DOHH2 (cell line): ENCODE results near the gene CNGA3.

Experiments used
- H3F3A ChIP-seq: fragments of 200-600 bp; sonication (generic), shearing (Covaris generic); 2 replicates; pipeline ENCODE4 v1.6.0; 2016; ENCODE audit warnings: antibody characterized with exemption, mild to moderate bottlenecking; ENCODE audit not compliant: control insufficient read depth, insufficient read depth
- H3K27ac ChIP-seq: fragments of 200-600 bp; sonication (generic); 2 replicates; pipeline ENCODE4 v1.5.1; 2014; ENCODE audit warnings: low read depth, mild to moderate bottlenecking, low read length, moderate library complexity
- H3K27me3 ChIP-seq: fragments of 200-600 bp; sonication (generic); 2 replicates; pipeline ENCODE4 v1.6.1; 2014; ENCODE audit warnings: mild to moderate bottlenecking, low read length, mixed read lengths; ENCODE audit not compliant: control insufficient read depth
- H3K36me3 ChIP-seq: fragments of 200-600 bp; sonication (generic); 2 replicates; pipeline ENCODE4 v1.6.1; 2014; ENCODE audit warnings: mild to moderate bottlenecking, low read length, moderate library complexity, mixed read lengths; ENCODE audit not compliant: control insufficient read depth
- H3K4me1 ChIP-seq: fragments of 200-600 bp; sonication (generic); 2 replicates; pipeline ENCODE4 v1.6.1; 2014; ENCODE audit warnings: mild to moderate bottlenecking, low read length, mixed read lengths; ENCODE audit not compliant: control insufficient read depth
- H3K4me2 ChIP-seq: fragments of 200-600 bp; sonication (generic); 2 replicates; pipeline ENCODE4 v1.6.0; 2014; ENCODE audit warnings: mild to moderate bottlenecking, low read length, moderate library complexity
- H3K4me3 ChIP-seq: fragments of 200-600 bp; sonication (generic); 2 replicates; pipeline ENCODE4 v1.5.1; 2014; ENCODE audit warnings: mild to moderate bottlenecking, low read length, mixed read lengths
- H3K79me2 ChIP-seq: fragments of 200-600 bp; sonication (generic); 2 replicates; pipeline ENCODE4 v1.6.1; 2014; ENCODE audit warnings: mild to moderate bottlenecking, low read length, mixed read lengths; ENCODE audit not compliant: control insufficient read depth
- H3K9me2 ChIP-seq: fragments of 200-600 bp; sonication (generic); replicated peaks from 2 replicates; pipeline ENCODE4 v1.6.1; 2014; ENCODE audit warnings: mild to moderate bottlenecking, low read length, mixed read lengths; ENCODE audit not compliant: control insufficient read depth
- H3K9me3 ChIP-seq: fragments of 200-600 bp; sonication (generic); 2 replicates; pipeline ENCODE4 v1.6.1; 2014; ENCODE audit warnings: antibody characterized with exemption, low read length, mixed read lengths; ENCODE audit not compliant: control insufficient read depth, insufficient read depth
- H4K20me1 ChIP-seq: fragments of 200-600 bp; sonication (generic); 2 replicates; pipeline ENCODE4 v1.6.0; 2014; ENCODE audit warnings: low read depth, mild to moderate bottlenecking, antibody characterized with exemption, low read length, moderate library complexity; ENCODE audit not compliant: control insufficient read depth, insufficient read depth
- EZH2phosphoT487 ChIP-seq: fragments of 200-600 bp; sonication (generic); IDR thresholded peaks from 2 replicates; pipeline ENCODE4 v1.6.1; 2017; ENCODE audit warnings: borderline replicate concordance, mild to moderate bottlenecking, antibody characterized with exemption, low read length, moderate library complexity, mixed read lengths
- TF ChIP-seq, protein P1 (sequence below): fragments of 200-600 bp; sonication (generic); IDR thresholded peaks from one replicate; pipeline ENCODE4 v1.5.1; 2014; ENCODE audit warnings: antibody characterized with exemption, mild to moderate bottlenecking, low read depth, low read length; ENCODE audit not compliant: poor library complexity, severe bottlenecking

CNGA3 gene

GRCh38 chr2:98391581-98392270, 45.5 kb downstream of the CNGA3 start:
- Histone ChIP-seq H3K4me2 (no peak overlapping the region), H3K79me2 (no peaks in the 10 kb centered on the region), H3K4me3 (no peak overlapping the region), H3F3A (no peaks in the 10 kb centered on the region), H3K27ac (no peak overlapping the region), H3K9me2 (no peaks in the 10 kb centered on the region), H3K27me3 (no peaks in the 10 kb centered on the region), H3K36me3 (no peaks in the 10 kb centered on the region), H4K20me1 (no peaks in the 10 kb centered on the region), H3K4me1 (no peaks in the 10 kb centered on the region), H3K9me3 (no peaks in the 10 kb centered on the region)
- TF ChIP-seq EZH2phosphoT487 = no peak
- TF ChIP-seq, protein P1, sequence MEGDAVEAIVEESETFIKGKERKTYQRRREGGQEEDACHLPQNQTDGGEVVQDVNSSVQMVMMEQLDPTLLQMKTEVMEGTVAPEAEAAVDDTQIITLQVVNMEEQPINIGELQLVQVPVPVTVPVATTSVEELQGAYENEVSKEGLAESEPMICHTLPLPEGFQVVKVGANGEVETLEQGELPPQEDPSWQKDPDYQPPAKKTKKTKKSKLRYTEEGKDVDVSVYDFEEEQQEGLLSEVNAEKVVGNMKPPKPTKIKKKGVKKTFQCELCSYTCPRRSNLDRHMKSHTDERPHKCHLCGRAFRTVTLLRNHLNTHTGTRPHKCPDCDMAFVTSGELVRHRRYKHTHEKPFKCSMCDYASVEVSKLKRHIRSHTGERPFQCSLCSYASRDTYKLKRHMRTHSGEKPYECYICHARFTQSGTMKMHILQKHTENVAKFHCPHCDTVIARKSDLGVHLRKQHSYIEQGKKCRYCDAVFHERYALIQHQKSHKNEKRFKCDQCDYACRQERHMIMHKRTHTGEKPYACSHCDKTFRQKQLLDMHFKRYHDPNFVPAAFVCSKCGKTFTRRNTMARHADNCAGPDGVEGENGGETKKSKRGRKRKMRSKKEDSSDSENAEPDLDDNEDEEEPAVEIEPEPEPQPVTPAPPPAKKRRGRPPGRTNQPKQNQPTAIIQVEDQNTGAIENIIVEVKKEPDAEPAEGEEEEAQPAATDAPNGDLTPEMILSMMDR = no peak

- TF ChIP-seq EZH2phosphoT487 = no peak
- TF ChIP-seq, protein P1 = no peak
Observed at GRCh38 chr2:98393354-98393753, 47.1 kb downstream of the CNGA3 start.

DNA sequence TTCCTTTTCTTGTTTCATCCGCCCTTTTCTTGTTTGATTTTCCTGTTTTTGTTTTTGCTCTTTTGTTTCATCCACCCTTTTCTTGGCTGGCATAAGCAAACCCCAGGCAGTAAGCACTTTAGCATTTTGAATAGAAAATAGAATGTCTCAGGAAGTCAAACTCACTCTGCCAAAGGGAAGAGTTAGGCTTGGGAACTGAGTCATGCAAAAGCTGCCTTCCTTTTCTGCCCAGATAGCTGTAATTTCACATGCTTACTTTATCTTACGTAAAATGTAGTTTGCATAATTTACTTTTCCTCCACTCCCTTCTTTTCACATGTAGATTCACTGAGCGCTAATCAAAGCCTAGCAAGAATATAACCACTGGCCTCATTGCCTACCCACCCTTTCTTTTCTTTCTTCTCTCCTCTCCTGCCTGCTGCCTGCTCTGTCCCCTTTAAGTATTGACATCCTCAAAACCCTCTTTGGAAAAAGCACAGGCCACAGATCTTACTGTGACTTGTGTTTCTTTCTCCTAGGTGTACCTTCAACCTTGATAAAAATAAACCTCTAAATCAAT, 48.4 kb downstream of the CNGA3 start:
- H3K4me2 ChIP-seq = no peak overlapping the region
- no peak overlapping the region for H3K27ac ChIP-seq
- no peaks in the 10 kb centered on the region for H3K79me2 ChIP-seq
- no peaks in the 10 kb centered on the region for H3K4me1 ChIP-seq
- H3F3A ChIP-seq = no peaks in the 10 kb centered on the region
- H3K4me3 ChIP-seq = no peak overlapping the region
- no peaks in the 10 kb centered on the region for H3K9me2 ChIP-seq
- TF ChIP-seq, protein P1 = no peak
- TF ChIP-seq EZH2phosphoT487 = no peak
- no peaks in the 10 kb centered on the region for H3K36me3 ChIP-seq
- H3K27me3 ChIP-seq = peaks cover 5% of the 10 kb centered on the region
- H3K9me3 ChIP-seq = no peaks in the 10 kb centered on the region
- H4K20me1 ChIP-seq = no peaks in the 10 kb centered on the region

More at GRCh38 chr2:98393354-98393753, 47.1 kb downstream of the CNGA3 start:
- H3F3A ChIP-seq = no peaks in the 10 kb centered on the region
- no peaks in the 10 kb centered on the region for H3K79me2 ChIP-seq
- no peak overlapping the region for H3K27ac ChIP-seq
- no peak overlapping the region for H3K4me2 ChIP-seq
- H3K9me3 ChIP-seq = no peaks in the 10 kb centered on the region
- no peak overlapping the region for H3K4me3 ChIP-seq
- H3K36me3 ChIP-seq = no peaks in the 10 kb centered on the region
- no peaks in the 10 kb centered on the region for H3K4me1 ChIP-seq
- no peaks in the 10 kb centered on the region for H4K20me1 ChIP-seq
- peaks cover 5% of the 10 kb centered on the region; the same call in 1 of the 2 replicates for H3K27me3 ChIP-seq
- H3K9me2 ChIP-seq = no peaks in the 10 kb centered on the region
